HL-60 (cell line): ENCODE measurements around the gene ADISSP.

ENCODE experiments used
- DNase-seq, 2 experiments: peaks; one replicate each; pipeline ENCODE4 v3.0.0-alpha.2; 2010 to 2020; ENCODE audit warnings: low read depth in 1 of 2, low spot score in 1 of 2
- H3K27ac ChIP-seq: fragments of 250-450 bp; sonication (Bioruptor Pico); replicated peaks from 2 replicates; pipeline ENCODE4 v1.5.1; 2020; ENCODE audit warnings: mild to moderate bottlenecking, moderate library complexity
- H3K27me3 ChIP-seq: fragments of 250-450 bp; sonication (Bioruptor Pico); 2 replicates; pipeline ENCODE4 v1.5.1; 2021; ENCODE audit warnings: mild to moderate bottlenecking, moderate library complexity; ENCODE audit not compliant: insufficient read depth, poor library complexity, severe bottlenecking
- H3K4me3 ChIP-seq: replicated peaks from 2 replicates; pipeline ENCODE4 v1.5.1; 2011; ENCODE audit warnings: mild to moderate bottlenecking, control low read depth, low read length; ENCODE audit not compliant: insufficient read depth
- CTCF ChIP-seq: IDR thresholded peaks from one replicate; pipeline ENCODE4 v1.5.1; 2011; ENCODE audit warnings: low read length, control low read depth, inconsistent platforms; ENCODE audit not compliant: insufficient read depth
- GABPA ChIP-seq: IDR thresholded peaks from 2 replicates; pipeline ENCODE4 v1.6.1; 2012; ENCODE audit warnings: low read depth
- POLR2AphosphoS5 ChIP-seq: IDR thresholded peaks from 2 replicates; pipeline ENCODE4 v1.6.1; 2012; ENCODE audit warnings: low read depth
- SPI1 ChIP-seq: IDR thresholded peaks from 2 replicates; pipeline ENCODE4 v1.6.1; 2012; ENCODE audit warnings: low read depth, mild to moderate bottlenecking, borderline replicate concordance
- TF ChIP-seq, protein P1 (sequence below): IDR thresholded peaks from 2 replicates; pipeline ENCODE4 v1.6.1; 2012; ENCODE audit warnings: low read depth; ENCODE audit not compliant: insufficient replicate concordance

ADISSP gene

GRCh38 chr20:3724356-3724755 lies 43.2 kb downstream of the ADISSP start:
- DNase-seq, result no peak
- Histone ChIP-seq H3K4me3 (no peak overlapping the region), H3K27ac (no peak overlapping the region), H3K27me3 (peaks cover 3% of the 10 kb centered on the region)
- TF ChIP-seq, protein P1, sequence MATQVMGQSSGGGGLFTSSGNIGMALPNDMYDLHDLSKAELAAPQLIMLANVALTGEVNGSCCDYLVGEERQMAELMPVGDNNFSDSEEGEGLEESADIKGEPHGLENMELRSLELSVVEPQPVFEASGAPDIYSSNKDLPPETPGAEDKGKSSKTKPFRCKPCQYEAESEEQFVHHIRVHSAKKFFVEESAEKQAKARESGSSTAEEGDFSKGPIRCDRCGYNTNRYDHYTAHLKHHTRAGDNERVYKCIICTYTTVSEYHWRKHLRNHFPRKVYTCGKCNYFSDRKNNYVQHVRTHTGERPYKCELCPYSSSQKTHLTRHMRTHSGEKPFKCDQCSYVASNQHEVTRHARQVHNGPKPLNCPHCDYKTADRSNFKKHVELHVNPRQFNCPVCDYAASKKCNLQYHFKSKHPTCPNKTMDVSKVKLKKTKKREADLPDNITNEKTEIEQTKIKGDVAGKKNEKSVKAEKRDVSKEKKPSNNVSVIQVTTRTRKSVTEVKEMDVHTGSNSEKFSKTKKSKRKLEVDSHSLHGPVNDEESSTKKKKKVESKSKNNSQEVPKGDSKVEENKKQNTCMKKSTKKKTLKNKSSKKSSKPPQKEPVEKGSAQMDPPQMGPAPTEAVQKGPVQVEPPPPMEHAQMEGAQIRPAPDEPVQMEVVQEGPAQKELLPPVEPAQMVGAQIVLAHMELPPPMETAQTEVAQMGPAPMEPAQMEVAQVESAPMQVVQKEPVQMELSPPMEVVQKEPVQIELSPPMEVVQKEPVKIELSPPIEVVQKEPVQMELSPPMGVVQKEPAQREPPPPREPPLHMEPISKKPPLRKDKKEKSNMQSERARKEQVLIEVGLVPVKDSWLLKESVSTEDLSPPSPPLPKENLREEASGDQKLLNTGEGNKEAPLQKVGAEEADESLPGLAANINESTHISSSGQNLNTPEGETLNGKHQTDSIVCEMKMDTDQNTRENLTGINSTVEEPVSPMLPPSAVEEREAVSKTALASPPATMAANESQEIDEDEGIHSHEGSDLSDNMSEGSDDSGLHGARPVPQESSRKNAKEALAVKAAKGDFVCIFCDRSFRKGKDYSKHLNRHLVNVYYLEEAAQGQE, result no peak
- no peak for TF ChIP-seq GABPA
- no peak for TF ChIP-seq POLR2AphosphoS5
- TF ChIP-seq SPI1, result no peak
- no peak for TF ChIP-seq CTCF

GRCh38 chr20:3723284-3723683 lies 44.3 kb downstream of the ADISSP start:
- DNase-seq, result no peak
- Histone ChIP-seq H3K4me3 (no peak overlapping the region), H3K27me3 (peaks cover 3% of the 10 kb centered on the region), H3K27ac (no peak overlapping the region)
- TF ChIP-seq, protein P1, result no peak
- no peak for TF ChIP-seq GABPA
- TF ChIP-seq POLR2AphosphoS5, result no peak
- no peak for TF ChIP-seq CTCF
- no peak for TF ChIP-seq SPI1

GRCh38 chr20:3721912-3722311 lies 45.6 kb downstream of the ADISSP start:
- no peak for DNase-seq
- Histone ChIP-seq H3K27ac (no peak overlapping the region), H3K27me3 (peaks cover under 1% of the 10 kb centered on the region), H3K4me3 (no peak overlapping the region)
- TF ChIP-seq POLR2AphosphoS5 (no peak), GABPA (no peak), SPI1 (no peak), CTCF (no peak)
- TF ChIP-seq, protein P1, result no peak
